GM19395 (cell line): ENCODE data around the gene SNRPA1.
A peak's percentile ranks its signal among the peaks of the same experiment; 100 is the strongest.

Experiments
- ATAC-seq: cut with Tn5 transposase; IDR thresholded peaks from one replicate; pipeline ENCODE4 v1.9.1; 2021; ENCODE audit warnings: mild to moderate bottlenecking, moderate library complexity; ENCODE audit not compliant: unreplicated experiment

The SNRPA1 gene

GRCh38 chr15:101294731-101295606 is at the start of gene SNRPA1:
TSS of gene SNRPA1 (minus strand) at chr15:101295248. CDS start at chr15:101295178, 70 bp downstream.
- ATAC-seq, result peak; percentile 83

- no peak for ATAC-seq
Observed at GRCh38 chr15:101342056-101342455, 47.0 kb upstream of the SNRPA1 start.

DNA sequence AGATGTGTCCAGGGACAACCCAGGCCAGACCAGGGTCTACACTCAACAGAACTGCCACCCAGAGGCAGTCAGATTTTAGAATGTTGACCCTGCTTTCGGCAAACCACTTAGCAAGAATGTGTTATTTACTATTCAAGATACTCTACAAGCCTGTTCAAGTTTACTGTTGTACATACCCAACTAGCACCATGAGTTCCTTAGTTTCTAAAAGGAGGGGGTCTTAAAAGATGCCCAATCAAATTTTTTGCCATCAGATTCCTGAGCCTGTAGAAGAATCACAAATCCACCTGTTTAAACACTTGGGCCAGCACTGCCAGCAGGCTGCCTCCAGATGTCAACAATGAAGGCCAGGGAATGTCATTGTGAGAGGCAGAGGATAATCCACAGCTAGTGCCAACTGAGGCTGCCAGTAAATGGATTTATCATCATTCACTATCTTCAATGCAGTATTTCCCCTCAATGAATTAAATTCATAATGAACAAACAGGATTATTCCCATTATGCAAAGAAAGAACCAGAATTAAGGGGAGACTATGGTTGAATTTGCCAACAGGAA is 43.5 kb upstream of the SNRPA1 start:
- ATAC-seq, result no peak

GRCh38 chr15:101337976-101338375 is 42.9 kb upstream of the SNRPA1 start:
- no peak for ATAC-seq

- peak; percentile 49 for ATAC-seq
Observed at GRCh38 chr15:101333907-101334789, 39.1 kb upstream of the SNRPA1 start.

GRCh38 chr15:101332061-101332467 is 37.0 kb upstream of the SNRPA1 start:
- ATAC-seq, result no peak

DNA sequence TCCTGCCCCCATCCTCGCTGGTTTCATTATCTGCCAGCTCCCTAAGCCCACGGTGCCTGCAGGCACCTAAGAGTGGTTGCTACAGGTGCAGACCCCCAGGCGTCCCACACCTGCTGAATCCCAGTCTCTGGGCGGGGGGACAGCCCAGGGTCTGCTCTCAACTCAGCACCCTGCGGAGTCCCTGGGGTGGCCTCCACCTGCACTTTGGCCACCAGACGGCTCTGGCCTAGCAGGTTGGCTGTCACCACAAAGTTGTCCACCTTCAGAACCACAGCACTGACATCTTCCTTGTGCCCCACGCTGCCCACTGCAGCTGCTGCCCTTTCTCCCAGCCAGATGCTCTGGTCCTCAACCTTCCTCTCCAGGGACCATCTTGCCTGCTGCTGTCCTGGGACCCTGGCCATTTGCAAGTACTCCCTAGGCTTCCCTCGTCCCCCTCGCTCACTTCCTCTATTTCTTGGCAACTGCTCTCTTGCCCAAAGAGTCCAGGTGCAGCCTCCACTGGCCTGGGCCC is 34.9 kb upstream of the SNRPA1 start:
- no peak for ATAC-seq

GRCh38 chr15:101329309-101329863 is 34.3 kb upstream of the SNRPA1 start:
- ATAC-seq, result no peak

- ATAC-seq, result no peak
Observed at GRCh38 chr15:101328001-101328400, 33.0 kb upstream of the SNRPA1 start.

DNA sequence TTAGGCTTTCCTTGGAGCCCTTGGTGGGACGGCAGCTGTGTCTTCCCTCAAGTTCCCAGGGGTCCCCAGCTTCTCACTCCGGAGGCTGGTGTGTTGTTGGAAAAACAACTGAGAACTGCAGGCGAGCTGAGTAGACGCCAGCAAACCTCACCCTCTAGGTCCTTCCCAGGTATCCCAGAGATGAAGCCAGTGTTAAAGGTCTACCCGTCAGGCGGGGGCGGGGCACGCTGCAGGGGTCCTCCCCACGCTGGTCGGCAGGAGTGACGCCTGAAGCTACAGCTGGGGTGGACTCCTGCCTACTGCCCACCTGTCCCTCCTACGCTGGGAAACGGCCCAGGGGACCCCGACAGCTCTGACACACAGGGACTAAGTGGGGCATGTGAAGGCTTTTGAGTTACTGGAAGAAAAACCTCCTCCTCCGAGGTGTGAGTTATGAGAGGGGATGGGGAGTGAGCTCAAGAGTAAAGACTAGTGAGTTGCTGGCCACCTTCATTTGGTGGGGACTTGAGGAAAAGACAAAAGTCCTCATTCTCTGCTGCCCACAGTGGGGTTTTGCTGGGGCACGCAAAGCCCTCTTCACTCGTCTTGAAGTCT is 32.2 kb upstream of the SNRPA1 start:
- ATAC-seq, result no peak

DNA sequence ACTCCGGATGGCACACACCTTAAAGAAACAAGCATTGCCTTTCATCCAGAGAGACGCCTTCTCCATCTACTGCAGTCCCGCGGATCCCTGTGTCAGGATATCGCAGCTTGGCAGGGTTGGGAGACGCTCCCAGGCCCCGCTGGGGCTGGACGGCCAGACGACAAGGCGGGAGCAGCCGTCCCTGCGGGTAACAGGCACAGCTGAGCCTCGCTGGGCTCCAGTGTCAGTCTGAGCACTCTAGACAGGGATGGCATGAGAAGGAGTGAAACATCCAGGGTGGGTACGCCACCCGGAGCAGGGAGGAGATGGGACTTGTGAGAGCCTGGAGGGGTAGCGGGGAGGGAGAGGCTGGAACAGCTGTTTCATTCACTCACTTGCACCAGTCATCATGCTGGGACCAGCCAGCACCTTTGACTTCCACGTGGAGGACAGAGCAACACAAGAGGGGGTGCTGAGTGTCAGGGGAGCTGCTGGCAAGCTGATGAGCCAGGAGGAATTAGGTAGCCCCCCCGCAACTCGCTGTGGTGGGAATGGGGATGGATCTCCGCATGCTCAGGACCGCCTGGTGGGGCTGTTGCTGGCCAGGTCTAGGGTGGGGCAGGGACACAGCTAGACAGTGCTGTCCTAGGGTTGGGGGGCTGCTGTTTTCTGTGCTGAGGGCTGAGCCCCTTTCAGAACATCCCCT is 31.6 kb upstream of the SNRPA1 start:
- ATAC-seq, result no peak

DNA sequence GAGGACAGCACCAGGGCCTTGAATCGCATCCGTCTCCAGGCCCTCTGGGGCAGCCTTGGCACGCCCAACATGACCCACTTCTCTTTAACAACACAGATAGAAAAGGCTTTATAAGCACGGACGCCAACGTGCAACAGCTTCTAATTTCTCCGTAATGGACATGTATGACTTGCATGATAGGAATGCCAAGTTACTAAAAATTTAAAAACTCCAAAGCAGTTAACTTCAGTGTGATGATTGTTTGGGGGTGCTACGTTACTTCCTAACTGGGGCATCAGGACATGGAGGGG is 30.9 kb upstream of the SNRPA1 start:
- ATAC-seq, result no peak

GRCh38 chr15:101325263-101326025 is 30.4 kb upstream of the SNRPA1 start:
- ATAC-seq, result no peak

DNA sequence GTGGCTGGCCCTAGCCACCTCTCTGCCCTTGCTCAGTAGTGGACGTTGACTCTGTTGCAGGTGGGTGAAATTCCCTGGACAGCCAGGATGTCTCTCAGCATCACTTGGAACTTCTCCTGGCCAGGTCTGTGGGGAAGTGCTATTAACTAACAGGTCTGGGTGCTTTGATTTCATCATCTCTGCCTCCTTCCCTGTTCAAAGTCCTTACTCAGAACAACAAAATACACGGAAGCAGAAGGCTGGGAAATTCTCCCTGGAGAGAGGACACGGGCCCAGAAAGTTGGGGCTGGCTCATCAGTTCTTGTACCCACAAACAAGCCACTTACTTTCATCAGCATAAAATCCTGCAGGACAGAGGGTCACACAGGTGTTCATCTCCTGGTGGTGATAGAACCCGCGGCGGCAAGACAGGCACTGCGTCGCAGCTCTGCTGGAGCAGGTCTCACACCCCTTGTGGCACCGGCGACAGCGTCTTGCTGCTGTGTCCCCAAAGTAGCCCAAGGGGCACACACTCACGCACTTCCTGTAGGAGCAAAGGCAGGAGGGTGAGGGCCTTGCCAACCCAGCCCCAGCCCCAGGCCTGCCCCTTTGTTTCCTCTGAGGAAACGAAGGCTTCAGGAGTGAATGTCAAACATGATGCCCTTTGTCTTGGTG is 29.6 kb upstream of the SNRPA1 start:
- ATAC-seq, result no peak

DNA sequence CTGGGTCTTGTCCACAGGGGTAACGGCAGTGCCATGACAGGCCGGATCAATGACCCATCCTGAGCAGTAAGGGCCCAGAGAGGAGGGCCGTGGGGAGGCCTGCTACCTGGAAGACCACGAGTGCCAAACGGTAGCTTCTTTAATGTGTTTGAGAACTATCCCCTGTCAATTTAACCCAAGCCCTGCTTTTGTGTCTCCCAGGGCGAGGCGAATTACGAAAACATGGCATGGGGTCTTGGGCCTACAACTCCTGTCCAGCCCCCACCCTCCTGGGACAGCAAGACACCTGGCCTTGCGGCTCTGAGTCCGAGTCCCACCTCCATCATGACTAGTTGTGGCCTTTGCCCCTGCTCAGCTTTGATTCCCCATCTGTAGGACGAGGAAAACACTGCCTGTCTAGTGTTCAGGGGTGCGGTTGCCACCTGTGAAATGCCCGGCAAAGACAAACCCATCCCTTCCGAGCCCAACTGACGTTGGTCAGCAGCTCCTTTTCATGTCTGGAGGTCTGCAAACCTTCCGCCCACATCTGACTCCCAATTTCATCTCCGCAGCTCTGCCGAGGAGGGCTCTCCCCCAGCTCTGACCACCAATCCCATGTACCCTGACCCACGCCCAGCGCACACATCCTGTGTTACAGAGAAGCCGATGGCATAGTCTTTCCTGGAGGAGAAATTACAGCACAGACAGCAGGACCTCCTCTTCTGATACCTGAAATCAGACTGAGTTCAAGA is 28.9 kb upstream of the SNRPA1 start:
- ATAC-seq, result no peak

GRCh38 chr15:101322854-101323477 is 27.9 kb upstream of the SNRPA1 start:
- no peak for ATAC-seq

DNA sequence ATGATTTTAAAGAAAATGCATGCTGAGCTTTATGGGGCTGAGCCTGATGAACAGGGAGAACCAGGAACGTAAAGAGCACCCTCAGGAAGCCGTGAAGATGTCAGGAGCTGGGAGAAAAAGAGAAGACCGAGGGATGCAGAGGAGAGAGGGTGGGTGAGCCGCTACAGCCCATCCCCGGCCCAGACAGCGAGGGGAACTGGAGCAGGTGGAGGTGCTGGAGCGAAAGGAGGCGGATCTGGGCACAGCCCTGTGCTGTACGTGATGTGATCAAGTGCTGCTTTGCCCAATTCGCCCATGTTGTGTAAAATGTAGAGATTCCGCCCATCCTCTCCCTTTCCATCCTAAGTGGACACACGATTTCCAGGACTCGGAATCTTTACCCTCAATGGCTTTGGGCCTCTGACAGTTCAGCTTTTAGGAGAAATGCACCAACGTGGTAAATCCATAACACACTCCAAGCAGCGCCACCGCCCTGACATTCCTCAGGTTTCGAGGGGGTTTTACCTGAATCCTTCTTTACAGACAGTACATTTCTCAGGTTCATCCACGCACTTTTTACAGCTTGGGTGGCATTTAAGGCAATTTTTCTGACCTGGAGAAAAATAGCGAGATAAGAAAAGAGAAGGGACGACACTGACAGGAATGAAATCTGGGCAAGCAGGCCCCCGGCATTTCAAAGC is 27.1 kb upstream of the SNRPA1 start:
- no peak for ATAC-seq
